Activated CD8-positive, alpha-beta memory T cell treated with anti-CD3 and anti-CD28 coated beads, Interleukin-2, amount 50 U/mL, for 24 hours (primary cell): Measurements from ENCODE around the gene DNAJB6.

Experiments
- DNase-seq: peaks from one replicate; pipeline ENCODE4 v3.0.0-alpha.2; 2020; ENCODE audit errors: extremely low read depth

DNAJB6 gene

DNA sequence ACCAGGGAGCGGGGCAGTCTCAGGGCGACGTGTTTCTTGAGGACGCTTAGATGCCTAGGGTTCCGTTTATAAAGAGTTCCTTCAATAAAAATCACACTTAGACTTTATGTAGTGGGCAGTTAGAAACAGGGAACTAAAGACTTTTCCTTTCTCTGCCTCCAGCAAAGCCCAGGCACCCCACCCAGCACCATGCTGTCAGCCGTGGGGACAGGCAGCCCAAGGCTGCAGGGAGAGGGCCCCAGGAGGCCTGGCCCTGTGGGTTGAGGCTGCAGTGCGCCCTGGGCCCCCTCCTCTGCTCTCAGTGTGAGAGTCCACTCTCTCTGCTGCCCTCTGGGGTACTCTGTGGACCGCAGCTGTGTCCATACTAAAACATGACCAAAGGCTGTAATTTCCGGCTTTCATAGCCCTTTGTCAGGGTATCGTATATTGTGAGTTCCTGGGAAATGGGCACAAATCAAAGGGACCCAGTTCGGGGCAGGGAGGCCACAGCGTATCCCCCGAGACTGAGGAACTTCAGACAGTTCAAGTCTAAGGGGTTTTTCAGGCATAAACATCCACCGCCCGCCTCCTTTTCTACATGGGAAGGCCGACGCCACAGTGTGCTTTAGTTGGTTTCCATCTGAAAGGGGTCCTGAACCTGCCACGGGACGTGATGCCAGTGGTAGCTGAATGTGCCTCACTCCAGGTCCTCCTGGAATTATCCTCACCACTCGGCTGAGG, 59.7 kb downstream of the DNAJB6 start:
- no peak for DNase-seq

DNA sequence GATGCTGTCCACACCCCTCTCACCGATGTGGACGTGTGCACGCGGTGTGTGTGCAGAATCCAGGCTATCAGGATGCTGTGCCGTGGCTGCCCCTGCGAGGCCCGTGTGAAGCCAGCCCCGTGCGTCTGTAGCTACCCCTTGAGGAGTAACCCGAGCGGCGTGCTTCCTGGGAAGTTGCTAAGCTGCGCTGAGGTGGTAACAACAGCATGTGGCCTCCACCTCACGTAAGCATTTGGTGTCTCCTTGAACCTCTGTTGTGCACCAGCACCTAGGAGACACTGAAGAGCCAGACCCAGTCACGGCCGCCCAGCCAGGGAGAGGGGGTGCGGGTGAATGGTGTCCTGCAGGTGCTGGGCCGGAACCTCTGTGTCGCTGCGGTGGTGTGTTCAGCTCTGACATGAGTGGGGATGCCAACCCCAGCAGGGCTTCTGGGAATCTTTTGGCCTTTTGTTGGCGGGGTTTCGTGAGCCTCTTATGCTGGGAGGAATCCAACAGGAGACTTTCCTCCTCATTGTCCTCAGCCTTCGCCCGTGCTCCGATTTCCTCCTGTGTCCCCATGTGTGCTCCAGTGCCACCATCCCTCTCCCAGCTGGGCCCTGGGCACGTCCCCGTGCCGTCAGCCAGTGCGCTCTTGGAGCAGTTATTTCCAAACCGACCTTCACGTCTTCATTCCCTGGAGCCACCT, 60.4 kb downstream of the DNAJB6 start:
- DNase-seq, result no peak

DNA sequence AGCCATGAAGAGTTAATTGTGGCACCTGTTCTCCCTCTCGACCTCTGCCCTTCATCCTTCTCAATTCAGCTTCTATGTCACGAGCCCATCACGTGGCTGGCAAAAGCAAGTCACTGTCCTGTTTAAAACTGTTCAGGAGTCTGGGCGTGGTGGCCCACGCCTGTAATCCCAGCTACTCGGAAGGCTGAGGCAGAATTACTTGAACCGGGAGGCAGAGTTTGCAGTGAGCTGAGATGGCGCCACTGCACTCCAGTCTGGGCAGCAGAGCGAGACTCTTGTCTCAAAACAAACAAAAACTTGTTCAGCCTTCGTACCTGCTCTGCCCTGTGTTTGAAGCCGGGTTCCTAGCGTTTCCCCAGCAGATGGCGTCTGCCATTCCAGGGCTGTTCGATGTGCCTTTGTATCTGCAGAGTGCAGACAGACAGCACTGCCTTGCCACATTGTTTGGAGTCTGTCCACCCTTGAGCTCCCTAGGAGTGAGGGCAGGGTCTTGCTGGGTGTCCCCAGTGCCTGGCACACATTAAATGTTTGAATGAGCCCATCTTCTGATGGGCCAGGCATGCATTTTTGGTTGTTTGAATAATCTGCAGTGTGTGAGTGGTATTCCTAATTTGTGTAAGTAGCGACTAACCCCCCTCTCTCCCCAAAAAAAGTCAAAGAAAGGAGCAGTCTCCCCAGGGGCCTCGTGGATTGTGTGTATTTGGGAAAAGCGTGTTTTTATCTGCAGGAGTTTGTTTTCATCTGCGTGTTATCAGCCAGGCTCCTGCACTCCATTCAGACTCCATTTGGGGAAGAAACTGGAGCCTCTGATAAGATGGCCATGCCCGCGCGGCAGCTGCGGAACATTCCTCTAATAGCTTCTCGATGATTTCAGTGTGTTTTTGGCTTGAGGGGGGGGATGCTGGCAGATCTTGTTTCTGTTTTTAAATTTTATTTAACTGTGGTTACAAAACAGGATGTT, 61.2 kb downstream of the DNAJB6 start:
- DNase-seq, result no peak

DNA sequence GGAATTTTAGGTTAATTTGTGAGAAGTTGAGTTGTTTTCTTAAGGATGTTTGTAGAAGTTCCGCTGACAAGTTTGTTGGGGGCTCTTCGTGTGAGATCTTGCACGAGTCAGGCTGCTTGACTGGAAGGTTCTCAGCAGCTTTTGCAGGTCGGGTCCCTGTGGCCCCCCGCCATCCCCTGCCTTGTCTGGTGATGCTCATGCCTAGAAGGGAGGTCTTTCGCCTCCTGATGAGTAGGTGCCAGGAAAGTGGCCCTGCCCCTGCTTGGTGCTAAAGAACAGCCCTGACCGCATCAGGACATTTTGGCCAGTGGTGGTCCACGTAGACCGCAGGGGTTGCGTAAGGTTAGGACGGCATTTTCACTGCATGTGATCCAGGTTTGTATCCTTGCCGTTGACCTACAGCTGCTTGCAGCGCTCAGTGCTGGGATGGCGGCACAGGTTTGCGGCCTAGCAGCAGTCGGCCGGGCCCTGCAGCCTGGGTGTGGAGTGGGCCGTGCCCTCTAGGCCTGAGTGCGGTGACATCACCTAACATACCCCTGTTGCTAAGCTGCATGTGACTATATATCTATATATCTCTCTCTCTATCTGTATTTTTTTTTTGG, 62.4 kb downstream of the DNAJB6 start:
- no peak for DNase-seq

DNA sequence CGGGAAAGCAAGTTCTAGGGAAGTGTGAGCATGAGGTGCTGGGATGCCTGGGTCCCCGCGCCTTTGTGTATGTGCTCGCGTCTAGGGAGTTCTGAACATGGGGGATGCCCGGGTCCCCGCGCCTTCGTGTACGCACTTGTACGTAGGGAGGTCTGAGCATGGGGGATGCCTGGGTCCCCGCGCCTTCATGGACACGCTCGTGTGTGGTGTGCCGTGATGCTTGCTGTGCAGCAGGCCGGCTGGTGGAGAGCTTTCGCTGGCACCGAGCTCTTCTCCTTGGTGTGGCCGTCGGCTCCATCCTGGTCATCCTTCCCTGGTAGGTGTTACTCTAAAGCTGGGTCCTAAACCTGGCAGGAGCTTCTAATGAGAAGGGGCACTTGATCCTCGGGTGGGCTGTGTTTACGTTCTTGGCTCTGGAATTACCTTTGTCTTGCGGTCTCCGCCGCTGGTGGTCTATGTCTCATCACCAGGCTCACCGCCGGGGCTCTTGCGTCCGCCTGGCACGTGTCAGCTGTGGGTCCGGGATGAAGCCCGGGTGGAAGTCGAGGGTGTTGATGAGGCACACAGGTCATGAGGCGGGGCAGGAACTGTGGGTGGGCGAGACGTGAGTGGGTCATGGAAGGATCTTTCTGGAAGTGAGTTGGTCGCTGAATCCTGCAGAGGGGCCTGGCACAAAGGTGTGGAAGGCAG, 63.5 kb downstream of the DNAJB6 start:
- no peak for DNase-seq

DNA sequence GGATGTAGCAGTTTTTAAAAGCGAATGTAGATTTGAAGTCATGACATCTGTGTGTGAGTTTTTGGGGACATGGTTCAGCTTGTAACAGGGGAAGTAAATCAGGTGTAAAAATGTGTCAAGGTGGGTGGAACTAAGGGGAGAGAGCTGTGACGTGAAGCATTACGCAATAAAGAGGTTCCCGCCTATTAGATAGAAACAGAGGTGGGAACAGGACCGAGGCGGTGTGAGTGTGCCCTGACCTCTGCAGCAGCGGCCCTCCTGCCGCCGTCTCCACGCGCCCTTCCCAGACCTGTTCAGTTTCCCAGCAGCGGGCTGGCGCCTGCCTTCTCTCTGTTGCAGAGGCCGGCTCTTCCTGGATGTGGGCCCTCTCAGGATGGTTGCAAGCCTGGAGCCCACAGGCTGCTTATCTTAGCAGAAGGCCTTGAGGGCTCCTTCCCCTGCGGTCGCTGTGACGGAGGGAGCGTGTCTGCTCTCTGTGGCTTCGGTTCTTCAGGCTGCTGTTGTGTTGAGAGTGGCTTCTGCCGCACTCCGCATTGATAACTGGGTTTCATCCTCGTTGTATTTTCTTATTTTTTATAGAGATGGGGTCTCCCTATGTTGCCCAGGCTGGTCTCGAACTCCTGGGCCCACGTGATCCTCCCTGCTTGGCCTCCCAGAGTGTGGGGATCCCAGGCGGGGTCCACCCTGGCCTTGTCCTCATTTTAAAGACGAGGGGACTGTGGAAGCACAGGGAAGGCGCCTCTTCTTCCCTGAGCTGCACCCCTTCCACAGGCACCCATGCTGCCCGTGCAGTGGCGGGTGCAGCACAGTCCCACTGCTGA, 65.0 kb downstream of the DNAJB6 start:
- no peak for DNase-seq

DNA sequence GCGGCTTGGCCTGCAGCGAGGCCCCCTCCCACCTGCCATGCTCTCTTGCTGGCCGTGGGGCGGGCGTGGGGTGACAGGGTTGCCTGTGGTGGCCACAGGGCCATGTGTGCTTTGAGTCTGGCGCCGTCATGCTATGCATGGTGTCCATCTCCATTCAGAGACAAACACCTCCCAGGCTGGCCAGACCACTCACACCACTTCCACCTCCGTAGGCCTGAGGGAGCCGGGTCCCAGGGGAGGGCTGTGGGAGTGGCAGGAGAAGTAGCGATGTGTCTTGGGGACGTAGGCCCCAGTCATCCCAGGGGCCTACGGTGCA, 65.5 kb downstream of the DNAJB6 start:
- no peak for DNase-seq

DNA sequence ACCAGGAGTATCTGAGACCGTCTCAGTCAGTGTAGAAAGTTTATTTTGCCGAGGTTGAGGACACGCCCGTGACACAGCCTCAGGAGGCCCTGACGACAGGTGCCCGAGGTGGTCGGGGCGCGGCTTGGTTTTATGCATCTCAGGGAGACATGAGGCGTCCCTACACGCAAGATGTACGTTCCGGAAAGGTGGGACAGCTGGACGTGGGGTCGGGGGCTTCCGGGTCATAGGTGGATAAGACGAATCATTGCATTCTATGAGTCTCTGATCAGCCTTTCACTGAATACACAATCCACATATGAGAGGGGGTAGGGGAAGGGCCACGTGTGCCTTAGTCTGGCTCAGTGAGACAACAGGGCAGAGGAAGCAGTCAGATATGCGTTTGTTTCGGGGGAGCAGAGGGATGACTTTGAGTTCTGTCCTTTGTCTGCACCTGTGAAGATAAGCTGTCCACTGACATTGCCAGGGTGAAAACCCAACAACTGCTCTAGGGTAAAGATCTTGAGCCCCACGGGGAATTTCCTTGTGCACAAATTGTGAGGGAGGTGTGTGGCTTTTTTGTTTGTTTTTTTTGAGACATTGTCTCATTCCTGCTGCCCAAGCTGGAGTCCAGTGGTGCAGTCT, 66.2 kb downstream of the DNAJB6 start:
- no peak for DNase-seq

DNA sequence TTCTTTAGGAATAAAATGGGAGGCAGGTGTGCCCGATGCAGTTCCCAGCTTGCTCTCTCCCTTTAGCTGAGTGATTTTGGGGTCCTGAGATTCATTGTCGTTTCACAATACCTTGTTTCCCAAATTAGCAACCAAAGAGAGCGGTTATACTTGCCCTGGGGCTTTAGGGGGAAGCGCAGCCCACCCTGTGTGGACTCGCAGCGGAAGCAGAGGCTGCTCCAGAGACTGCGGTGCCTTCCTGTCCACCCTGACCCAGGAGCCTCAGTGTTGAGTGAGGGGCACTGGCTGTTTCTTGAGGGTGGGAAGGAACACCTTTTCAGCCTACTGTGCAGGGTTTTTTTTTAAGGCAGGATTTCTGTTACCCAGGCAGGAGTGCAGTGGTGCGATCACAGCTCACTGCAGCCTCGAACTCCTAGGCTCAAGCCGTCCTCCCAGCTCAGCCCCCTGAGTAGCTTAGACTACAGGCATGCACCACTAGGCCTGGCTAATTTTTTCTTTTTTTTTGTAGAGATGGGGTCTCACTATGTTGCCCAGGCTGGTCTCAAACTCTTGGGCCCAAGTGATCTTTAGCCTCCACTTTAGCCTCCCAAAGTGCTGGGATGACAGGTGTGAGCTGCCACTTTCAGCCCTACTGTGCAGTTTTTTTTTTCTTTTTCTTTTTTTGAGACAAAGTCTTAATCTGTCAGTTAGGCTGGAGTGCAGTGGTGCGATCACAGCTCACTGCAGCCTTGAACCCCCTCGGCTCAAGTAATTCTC, 67.0 kb downstream of the DNAJB6 start:
- no peak for DNase-seq

DNA sequence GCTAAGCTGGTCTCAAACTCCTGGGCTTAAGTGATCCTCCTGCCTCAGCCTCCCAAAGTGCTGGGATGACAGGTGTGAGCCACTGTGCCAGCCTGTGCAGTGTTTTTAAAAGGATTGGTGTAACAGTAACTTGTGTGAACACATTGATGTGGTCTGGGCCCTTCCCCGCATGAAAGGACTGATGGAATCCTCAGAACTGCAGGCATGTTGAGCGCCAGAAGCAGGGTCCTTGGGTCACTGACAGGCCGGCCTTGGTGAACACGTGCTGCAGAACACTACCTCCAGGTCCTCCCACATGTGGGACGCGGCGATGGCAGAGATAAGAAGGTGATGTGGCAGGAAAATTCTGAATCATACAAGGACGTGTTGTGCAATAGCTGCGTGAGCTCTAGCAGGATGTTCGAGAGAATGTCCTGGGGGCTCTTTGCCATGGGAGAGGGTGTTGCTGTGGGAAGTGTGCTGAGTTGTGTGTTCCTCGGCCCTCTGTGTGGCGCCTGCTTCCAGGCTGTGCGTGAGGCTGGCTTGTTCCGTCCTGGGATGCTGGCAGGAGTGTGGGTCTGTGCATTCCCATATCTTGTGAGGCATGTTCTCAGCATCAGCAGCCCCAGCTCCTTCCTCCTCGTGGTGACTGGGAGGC, 68.2 kb downstream of the DNAJB6 start:
- no peak for DNase-seq

DNA sequence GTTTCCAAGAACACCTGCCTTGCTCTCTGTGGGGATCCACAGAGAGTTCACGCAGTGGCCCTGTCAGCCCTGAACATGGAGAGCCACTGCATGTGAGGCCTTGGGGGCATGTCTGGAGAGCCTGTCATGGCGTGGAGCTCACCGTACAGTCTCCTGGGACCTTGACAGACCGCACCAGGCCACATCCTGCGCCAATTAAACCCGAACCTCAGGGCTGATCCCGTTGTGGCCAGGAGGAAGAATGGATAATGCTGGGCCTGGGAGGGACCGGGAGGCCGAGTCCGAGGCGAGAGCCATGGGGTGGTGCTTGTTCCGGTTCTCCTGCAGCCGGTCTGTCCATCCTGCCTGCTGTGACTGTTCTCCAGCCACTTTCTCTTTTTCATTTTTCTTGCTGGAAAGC, 68.7 kb downstream of the DNAJB6 start:
- no peak for DNase-seq

DNA sequence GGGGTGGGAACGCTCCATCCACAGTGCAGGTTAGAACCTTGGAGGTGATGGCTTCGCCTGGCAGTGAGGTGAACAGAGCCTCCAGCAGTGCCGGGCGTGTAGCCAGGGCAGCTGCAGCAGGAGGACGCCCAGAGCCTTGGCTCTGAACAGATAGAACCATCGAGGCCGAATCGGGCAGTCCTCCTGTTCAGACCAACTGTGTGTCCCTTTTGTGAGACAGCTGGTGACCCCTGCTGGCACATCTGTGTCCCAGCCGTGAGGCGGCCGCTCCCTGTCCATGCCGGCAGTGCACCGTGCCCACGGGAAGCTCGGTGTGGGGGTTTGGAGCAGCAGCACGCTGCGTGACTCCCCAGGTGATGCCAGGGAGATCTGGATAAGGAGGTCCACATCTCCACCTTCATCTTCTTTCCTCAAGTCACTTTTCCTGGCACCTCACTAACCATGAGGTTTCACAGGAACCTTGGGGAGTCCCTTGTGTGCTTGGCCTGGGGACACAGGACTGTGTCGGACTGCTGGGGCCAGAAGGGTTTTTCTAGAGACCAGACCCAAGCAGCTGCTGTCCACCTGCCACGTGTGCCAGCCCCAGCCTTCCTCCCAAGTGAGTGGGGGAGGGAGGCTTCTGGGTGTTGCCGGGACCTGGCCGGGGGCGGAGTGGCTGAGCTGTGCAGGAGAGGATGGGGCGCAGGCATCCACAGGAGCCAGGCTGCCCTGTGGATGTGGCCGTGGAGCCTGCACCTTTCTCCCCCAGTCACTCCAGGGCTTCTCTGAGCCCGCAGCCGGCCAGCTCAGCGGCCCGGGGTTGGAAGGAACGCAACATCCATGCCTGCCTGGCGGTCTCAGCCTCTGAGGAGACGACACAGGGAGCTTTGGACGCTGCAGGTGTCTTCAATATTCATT, 69.4 kb downstream of the DNAJB6 start:
- no peak for DNase-seq

DNA sequence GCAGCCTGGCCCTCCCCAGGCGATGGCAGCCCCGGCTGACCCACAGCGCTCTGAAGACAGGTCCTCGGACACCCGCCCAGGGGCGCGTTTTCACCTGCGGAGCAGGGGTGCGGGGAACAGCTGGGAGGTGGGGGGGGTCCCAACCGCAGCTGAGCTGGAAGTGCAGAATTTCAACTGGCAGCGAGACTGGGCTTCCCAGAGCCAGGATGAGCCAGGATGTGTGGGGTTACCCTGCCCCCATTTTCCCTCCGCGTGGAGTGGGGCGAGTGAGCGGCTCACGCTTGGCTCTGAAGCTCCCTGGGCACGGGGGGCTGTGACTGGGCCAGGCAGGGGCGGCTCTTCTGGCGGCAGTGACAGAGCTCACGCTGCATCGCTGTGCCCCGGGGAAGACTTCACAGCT, 70.2 kb downstream of the DNAJB6 start:
- no peak for DNase-seq

DNA sequence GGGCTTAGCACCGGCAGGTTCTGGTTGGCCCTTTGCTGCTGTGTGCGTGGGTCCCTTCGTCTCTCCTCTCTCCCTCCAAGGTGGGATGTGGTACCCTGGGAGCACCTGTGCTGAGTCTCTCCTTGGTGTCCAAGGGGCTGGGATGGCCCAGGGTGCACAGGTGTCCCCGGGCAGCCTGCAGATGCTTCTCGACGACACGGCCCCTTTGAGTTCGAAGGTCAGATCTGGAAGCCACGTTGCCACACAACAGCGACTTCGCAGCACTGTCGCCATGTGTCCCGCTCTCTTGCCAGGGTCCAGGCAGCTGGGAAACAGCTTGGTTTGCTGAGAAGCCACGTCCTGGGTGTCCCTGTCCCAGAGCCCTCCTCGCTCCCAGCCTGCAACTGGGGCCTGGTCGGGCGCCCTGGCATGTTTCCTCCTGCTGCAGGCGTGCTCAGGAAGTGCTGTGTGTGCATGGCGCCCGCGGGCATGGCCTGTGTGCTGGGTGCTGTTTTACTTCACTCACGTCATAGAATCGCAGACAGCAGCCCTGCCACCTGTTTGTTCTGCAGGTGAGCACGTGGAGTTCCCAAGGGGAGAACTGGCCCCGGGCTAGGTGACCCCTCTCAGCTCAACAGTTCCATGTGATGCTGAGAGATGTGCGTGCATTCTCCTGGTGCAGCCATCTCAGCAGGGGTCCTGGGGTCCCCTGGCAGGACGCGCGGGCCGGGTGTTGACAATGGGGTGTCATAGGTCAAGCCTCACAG, 70.9 kb downstream of the DNAJB6 start:
- DNase-seq, result no peak

DNA sequence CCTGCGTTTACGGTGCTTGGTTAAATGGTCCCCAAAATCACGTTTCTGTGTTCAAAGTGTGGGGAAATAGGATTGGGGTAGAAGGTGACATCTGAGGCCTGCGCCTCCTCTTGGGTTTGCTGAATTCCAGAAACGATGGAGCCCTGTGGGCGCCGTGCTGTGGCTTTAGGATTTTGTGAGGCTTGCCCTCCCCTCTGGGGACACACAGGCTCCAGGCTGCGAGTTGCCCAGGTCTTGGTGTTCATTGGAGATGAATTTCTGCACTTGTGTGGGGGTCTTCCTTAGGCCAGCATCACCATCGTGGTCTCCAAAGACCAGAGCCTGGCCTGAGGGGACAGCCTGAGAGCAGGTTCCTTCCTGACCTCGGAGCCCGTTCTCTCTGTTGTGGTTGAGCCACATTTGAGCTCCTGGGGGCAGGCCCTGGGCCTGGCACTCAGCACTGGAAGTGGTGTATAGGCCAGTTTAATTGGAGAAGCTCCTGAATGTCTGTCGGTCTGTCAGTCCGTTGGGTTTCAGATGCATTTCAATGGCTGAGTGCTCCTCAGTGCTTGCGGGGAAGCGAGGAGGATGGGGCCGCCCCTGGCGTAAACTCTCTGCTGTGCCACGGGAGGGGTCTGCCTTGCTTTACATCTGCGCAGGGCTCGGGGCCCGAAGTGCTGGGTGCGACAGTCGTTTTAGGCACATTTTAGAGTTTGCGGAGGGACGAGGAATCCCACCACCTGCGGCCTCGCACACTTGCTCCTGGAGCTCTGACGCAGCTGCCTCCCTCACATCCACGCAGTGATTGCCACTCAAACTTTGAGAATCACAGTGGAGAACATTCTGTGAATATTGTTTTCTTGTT, 71.7 kb downstream of the DNAJB6 start:
- DNase-seq, result no peak

DNA sequence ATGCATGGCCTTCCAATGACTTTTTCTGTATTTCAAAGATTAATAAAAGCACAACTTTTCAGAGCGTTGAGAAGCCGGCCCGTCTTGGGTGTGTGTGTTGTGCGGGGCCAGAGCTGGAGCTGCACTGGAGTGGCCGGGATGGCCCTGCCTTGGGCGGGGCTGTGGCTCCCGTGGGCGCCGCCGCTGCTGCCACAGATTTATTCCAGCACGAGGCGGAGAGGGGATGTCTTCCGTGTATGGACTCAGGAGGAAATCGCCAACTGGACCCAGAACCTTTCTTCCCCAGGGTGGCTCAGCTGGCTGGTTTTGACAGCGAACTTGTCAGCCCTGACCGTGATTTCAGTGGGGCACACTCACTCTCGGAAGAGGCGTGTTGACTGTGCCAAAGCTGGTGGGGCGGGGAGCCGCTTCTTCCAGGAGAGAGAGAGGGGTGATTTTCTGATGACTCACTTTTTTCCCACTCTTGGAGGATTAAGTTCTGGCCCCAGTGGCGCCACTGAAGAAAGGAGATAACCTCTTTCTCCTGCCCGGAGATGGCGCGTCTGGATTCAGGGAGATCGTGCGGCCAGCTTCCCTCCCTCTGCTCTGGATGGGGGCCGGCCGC, 72.4 kb downstream of the DNAJB6 start:
- no peak for DNase-seq
